ENCODE results near the gene MTX3.

Gene MTX3

DNA sequence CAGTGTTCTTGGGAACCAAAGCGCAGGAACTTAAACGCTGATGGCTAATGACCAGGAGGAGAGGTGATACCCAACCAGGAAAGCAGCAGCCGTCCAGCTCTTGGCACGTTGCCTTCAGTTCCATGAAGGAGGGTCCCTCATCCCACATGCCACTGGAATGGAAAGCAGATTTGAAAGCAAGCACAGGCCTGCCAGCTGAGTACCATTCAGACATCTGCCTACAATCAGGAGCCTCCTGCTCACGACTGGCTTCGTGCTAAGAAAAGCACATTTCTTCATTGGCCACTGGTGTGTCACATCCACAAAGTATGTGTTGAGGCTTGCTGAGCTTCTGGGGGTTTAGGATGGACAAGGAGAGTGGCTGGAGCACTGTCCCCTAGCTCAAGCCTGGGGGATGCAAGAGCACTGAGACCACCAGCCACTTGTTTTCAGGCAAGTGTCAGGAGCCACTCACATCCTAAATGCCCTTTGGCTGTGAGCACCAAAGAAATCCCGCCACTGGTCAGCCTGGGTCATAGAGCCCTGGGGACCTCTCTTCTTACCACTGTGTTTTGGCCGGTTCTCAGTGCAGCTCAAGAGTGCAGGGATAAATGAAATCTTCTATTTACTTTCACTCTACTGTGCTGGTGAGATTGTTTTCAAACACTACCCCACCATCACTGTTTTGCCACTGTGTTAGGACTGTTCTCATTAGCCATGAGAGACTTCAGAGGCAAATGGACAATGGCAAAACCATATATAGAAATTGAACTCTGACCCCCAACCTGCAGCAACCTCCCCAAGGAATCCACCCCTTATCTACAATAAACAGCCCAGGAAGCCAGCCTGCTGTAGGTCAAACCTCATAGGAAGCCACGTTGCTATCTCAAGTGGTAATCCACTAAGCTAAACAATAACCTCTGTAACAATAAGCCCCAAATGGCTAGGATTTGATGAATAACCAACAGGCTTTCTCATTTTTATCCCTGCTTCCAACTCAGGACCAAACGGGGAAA lies 58.3 kb downstream of the MTX3 start:
- DNase-seq = no peak

GRCh38 chr5:79931866-79932265 lies 59.2 kb downstream of the MTX3 start:
- DNase-seq = no peak

- DNase-seq = no peak
These were observed 59.7 kb downstream of the MTX3 start for GRCh38 chr5:79931409-79931808.

GRCh38 chr5:79929095-79929494 lies 62.0 kb downstream of the MTX3 start:
- no peak for DNase-seq
